ENCODE data around the gene LGALS13.

- no peak for TF ChIP-seq CTCF (conservative IDR thresholded peaks at IDR 0.05; ENCODE audit: low read length)
- TF ChIP-seq EZH2phosphoT487 (IDR thresholded peaks at IDR 0.05; ENCODE audit: borderline replicate concordance) = no peak
These were observed 36.3 kb upstream of the LGALS13 start for GRCh38 chr19:39566064-39566463.
